GM12801 (cell line): ENCODE measurements around the gene DDX42.

Experiments used
- CTCF ChIP-seq: IDR thresholded peaks from one replicate; pipeline ENCODE4 v1.5.1; 2011; ENCODE audit warnings: control low read depth; ENCODE audit not compliant: insufficient read length; ENCODE audit errors: extremely low read depth

The DDX42 gene

GRCh38 chr17:63768433-63768832 is 5.5 kb upstream of the DDX42 start:
- no peak for TF ChIP-seq CTCF

GRCh38 chr17:63772801-63773271 is 1.1 kb upstream of the DDX42 start:
- TF ChIP-seq CTCF: no peak

GRCh38 chr17:63773272-63774140 is 464 bp upstream of the DDX42 start, which contains the start of gene CCDC47:
Gene CCDC47 (minus strand): TSS chr17:63773597. CDS start chr17:63766175, 7,422 bp downstream.
- no peak for TF ChIP-seq CTCF

- TF ChIP-seq CTCF: no peak
Measured at GRCh38 chr17:63774969-63775265, 947 bp downstream of the DDX42 start.

- TF ChIP-seq CTCF: no peak
Measured at GRCh38 chr17:63775420-63775819, 1.4 kb downstream of the DDX42 start.

GRCh38 chr17:63780507-63780906 is 6.5 kb downstream of the DDX42 start:
- no peak for TF ChIP-seq CTCF

GRCh38 chr17:63780928-63781327 is 7.0 kb downstream of the DDX42 start:
- no peak for TF ChIP-seq CTCF
